NCI-H1694 treated with DMSO at 0.1 percent for 48 hours (cell line): Measurements from ENCODE around the gene ARFGAP3.

Experiments used
- DNase-seq: peaks from one replicate; lab custom pipeline; 2025; lab: John Stamatoyannopoulos, UW

ARFGAP3 gene

GRCh38 chr22:42819412-42820044, 37.5 kb downstream of the ARFGAP3 start:
- no peak for DNase-seq

DNA sequence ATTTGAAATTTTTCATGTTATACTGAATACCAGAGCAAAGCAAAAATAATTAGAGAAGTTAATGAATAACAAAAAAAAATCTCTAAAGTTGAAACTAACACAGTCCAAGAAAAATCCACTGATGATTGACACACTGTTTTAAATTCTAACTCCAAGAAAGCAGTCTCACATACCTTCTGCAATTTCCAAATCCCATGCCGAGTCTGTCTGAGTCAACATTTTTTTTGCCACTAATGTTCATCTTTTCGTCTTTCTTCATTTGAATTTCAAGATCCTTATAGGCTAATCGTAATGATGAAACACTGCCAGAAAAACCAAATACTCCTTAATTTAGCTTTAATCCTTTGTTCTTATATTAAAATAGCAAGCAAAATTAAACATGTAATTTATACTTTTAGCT, 39.5 kb downstream of the ARFGAP3 start:
- no peak for DNase-seq

DNA sequence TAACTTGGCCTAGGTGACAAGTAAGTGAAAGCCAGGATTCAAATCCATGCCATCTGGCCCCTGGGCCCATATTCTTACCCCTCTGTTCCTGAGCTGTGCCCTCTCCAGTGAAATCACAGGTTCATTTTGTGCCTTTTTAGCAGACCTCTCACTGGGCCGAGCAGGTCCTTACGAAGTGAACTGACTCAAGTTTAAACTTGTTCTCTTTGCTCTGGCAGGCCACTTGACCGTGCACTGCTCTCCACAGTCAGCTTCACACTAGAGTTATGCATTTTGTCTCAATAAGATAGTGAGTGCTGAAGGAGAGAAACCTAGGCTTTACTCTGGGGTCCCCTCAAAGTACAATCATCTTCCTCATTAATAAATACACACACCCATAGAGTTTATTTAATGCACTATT, 40.7 kb downstream of the ARFGAP3 start:
- DNase-seq: no peak

DNA sequence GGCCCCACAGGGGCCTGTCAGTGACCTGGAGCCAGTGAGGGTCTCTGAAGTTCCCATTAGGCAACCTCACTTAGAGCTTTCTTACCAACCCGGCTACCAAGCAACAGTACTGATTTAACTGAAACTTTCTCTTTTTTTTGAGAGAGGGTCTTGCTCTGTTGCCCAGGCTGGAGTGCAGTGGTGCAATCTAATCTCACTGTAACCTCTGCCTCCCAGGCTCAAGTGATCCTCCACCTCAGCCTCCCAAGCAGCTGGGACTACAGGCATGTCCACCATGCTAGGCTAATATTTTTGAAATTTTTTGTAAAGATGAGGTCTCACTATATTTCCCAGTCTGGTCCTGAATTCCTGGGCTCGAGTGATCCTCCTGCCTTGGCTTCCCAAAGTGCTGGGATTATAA, 42.5 kb downstream of the ARFGAP3 start:
- DNase-seq: no peak

DNA sequence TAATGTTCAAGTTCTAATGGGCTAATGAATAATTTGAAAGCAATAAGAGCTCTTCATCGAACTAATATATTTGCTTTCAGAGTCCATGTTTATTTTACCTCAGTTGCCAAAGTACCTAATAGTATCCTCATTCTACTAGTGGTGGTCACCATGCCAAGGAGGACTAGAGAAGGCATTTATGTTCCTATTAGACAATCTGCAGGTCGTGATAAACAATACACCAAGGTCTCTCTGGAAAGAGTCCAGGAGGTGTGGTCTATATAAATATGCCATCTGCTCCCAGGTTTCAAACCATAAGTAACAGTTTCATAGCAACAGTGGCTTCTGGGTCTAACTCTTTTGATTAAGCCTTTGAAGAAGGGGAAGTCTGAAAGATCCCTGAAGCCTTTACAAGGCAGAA, 42.9 kb downstream of the ARFGAP3 start:
- DNase-seq: peak; percentile 80

DNA sequence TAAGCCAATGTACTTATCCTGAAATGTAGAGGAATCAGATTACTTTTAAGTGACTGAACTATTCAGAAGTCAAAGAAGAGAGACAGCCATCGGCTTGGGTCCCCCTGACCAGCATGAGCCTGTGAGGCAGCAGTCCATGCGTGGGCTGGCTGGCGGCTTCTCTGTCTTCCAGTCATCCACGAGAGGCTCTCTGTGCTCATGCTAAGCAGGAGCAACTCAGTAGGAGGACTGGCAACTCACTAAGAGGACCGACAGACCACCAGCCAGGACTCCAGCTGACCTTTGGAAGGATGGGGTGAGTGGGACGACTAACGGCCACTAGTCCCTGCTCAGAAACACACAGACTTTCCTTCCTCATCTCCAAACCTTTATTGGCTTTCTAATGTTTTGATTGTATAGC, 43.6 kb downstream of the ARFGAP3 start:
- no peak for DNase-seq

- no peak for DNase-seq
Observed at GRCh38 chr22:42811459-42811858, 45.6 kb downstream of the ARFGAP3 start.

DNA sequence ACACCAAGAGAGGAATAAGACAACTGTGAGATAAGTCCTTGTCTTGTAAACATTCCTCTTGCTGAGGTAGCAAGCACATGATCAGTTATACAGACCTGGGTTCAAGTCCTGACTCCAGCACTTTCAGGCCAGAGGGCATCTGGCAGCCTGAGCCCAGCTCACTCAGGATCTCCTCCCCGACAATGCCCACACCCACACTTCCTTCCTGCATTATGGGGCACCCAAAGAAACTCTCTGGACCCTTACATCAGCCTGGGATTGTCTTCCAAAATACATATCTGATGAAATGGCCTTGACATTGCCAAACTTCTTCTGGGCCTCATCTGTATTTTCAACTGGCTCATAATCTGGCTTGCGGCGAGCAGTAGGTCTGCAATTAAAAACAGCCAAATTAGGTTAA, 48.6 kb downstream of the ARFGAP3 start:
- DNase-seq: no peak

- DNase-seq: no peak
Observed at GRCh38 chr22:42807185-42807584, 49.9 kb downstream of the ARFGAP3 start.

DNA sequence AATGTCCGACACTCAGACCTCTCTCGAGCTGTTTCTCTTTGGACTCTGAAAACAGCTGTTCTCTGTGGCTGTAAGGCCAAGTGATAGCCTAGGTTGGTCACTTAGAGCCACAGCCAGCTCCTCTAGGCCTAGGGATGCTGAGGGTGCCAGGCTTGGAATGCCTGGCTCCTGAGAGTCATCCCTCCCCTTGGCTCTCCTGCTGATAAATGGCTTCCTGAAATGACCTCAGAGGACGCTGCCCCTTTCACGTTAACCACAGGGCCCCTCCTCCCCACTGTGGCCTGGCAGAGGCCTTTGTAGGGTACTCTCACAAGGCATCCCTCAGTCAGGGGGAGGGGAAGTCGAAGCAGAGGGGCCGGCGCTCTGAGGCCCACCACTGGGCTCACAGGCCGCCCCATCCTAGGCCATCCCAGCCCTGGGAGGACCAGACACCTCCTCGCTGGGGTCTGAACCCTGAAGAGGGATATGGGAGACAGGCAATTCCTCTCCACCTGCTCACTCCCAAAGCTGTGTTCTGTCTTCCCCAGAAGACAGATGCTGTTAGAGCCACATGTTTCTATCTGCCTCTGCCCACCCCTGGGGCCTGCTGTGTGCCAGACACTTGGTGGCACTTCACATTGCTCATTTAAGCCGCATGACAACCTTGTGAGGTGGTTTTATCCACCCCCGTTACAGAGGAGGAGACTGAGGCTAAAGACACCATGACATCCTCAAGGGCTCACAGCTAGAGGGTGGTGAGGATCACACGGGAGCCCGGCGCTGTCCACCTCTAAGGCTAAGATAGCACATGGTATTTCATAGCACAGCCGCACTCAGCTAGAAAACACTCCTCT, 50.9 kb downstream of the ARFGAP3 start:
- DNase-seq: no peak

GRCh38 chr22:42805016-42805997, 51.8 kb downstream of the ARFGAP3 start:
- DNase-seq: peak; percentile 46

DNA sequence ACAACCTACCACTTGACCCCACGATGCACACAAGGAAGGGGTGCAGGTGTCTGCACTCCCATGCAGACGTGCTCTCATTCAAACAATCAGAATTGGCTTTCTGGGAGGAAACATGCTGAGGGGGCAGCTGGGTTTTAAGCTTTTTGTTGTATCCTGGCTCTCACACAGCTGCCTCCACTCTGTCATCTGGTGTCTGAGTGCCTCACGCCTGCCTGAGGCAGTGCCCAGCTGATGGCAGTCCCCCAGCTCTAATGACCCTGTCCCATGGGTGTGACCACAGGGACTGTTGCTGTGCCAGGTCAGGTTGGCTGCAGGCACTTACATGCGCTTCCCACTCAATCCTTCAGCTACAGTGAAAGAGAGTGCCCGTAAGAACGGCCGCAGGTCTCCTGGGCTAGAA, 53.7 kb downstream of the ARFGAP3 start:
- peak; percentile 34 for DNase-seq

DNA sequence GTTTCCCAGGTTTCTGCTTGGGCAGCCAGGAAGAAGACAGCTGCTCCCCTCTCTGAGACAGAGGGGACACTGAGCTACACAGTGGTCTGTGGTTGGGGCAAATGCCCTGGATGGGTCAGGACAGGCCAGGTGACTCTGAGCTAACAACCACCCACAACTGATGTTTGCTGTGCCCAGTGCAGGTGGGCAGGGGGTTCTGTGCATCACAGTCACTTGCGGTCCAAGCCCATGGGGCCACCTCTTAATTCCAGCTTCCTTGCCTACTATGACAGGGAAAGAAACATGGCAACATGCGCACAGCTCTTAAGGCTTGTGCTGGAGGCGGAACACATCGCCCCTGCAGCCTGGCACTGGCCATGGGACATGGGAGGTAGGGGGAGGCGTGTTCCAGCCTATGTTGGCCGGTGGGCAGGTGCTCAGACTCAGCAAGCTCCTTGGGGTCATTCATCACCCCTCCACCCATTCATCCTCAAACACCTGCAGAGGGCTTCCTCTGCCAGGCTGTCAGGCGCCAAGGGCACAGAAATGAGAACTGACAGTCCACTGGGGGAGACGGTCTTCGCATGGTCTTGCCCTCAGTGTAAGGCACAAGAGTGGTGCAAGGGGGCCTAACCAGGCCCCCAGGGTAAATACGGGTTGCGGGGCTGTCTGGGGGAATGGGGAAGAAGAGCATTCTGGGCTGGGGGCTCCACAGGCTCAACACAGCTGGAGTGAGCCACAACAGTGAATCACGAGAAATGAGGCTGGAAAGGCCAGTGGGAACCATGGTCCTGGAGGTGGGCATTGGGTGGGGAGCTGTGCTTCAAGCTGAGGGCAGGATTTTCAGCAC, 55.6 kb downstream of the ARFGAP3 start:
- no peak for DNase-seq

GRCh38 chr22:42800451-42801251, 56.4 kb downstream of the ARFGAP3 start:
- DNase-seq: no peak

GRCh38 chr22:42799461-42800405, 57.3 kb downstream of the ARFGAP3 start:
- no peak for DNase-seq

DNA sequence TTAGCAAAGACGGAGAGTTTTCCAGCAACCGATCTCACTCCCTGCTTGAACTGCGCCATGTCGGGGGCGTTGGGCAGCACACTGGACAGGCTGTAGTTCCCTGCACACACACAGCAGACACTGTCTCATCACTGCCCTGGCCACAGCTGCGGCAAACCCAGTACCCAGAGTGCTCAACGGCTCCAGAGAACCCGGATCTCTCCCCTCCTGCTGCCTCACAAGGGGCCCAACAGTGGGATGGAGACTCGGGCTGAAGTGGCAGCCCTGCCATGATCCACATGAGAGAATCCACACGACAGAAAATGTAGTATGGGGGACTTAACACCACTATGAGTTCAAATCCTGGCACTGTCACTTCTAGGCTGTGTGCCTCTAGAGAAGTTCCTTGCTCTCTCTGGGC, 58.0 kb downstream of the ARFGAP3 start:
- no peak for DNase-seq

DNA sequence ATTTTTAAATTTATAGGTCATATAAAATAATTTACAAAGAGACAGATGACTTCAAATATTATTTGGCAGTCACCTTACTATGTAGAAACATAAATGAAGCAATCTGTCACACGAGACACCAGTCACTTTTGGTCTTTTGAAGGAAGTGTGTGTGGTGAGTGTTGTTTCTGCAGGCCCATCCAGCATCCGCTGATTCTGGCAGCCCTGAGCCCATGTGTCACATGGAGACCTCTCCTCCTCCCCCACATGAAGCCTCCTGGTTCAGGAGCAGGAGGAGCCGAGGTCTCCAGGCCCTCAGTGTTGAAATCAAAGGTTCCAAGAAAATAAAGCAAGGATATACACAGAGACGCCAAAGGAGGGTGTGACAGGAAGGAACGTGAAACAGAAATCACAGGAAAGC, 60.1 kb downstream of the ARFGAP3 start:
- peak; percentile 51 for DNase-seq

- no peak for DNase-seq
Observed at GRCh38 chr22:42796081-42796480, 61.0 kb downstream of the ARFGAP3 start.
